Endometrium (tissue), 2 donors: ENCODE data around the gene HMGN3.
"Not testable (repeated sequence)": the region's sequence is repeated elsewhere in the genome, so short reads cannot be mapped to it uniquely, and the experiment has no call there.

ENCODE experiments used
- FAIRE-seq: peaks from 2 replicates; lab custom pipeline; 2012; peaks lifted over from hg19 to GRCh38; lab: Jason Lieb, UNC
- donor health status: control.
- donor health status: control.

HMGN3 gene

GRCh38 chr6:79234150-79235022, at the start of gene HMGN3:
TSS of gene HMGN3 (minus strand) at chr6:79234682.
- peak; percentile 89 for FAIRE-seq

- FAIRE-seq: no peak
These were observed 46.3 kb upstream of the HMGN3 start for GRCh38 chr6:79280756-79281155.

DNA sequence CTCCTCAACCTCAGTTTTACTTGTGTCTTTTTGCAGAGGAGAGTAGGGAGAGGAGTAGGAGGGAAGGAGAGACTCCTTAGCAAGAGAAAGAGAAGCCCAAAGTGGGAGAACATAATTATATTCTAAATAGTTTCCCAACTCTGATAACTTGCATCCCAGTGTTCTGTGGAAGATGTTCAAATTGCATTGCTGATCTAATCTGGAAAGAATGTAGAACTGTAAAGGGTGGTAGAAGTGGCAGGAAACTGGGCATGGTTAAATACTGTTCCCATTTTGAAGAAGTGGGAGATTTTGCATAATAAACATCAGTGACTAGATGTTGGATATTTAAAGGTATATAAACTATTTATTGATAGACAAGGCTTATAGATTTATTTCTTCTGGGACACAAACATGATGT, 42.6 kb upstream of the HMGN3 start:
- FAIRE-seq: no peak

DNA sequence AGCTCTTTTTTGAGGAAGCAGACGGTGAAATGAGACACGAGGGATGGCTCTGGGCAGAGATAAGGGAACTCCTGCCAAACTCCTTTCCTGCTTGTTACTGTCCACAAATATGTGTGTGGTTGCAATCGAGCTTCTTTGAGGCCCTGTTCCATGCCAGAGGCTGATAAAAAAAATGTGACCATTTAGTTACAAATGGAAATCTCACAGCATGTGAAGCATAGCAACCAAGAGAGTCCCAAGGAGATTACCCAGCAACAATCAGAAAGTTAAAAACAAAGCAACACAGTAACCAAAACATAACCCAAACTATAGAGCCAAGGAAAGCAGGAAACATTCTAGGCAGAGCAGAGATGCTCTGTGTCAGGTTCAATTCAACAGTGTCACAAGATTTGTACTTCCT, 35.4 kb upstream of the HMGN3 start:
- no peak for FAIRE-seq

- no peak for FAIRE-seq
These were observed 32.6 kb upstream of the HMGN3 start for GRCh38 chr6:79267128-79267527.

- FAIRE-seq: no peak
These were observed 31.6 kb upstream of the HMGN3 start for GRCh38 chr6:79266051-79266450.

DNA sequence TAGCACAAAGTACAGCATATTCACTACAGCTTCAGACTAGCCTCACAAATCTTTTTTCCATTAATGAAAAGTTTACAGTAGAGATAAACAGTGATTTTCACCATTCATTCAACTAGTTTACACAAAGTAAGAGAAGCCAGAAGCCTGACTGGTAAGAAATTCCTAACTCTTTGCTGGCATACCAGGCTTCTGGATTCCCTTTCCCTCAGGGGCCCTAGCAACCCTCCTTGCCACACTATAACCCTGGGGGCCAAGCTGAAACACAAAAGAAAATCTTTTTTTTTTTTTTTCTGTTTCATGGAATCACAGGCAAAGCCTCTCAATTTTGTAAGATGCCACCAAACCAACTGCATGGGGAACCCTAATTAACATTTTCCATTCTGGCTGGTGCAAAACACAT, 28.9 kb upstream of the HMGN3 start:
- FAIRE-seq: no peak

DNA sequence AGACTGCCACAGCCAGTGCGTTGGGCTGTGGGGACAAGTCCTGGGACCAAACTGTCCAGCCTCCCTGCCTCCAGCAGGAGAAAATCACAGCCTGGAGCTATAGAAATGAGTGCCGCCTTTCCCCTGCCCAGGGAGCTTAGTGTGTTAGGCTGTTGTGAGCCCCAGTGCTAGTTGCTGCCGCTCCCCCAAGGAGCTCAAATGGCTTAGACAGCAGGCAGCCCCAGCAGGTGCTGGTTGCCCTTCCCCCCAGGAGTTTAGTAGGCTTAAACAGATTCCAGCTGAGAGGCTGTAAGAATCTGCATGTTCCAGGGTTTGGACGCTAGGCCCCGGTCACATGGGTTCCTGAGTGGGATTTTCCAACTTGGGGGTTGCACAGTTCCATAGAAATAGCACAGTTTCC, 27.2 kb upstream of the HMGN3 start:
- no peak for FAIRE-seq

DNA sequence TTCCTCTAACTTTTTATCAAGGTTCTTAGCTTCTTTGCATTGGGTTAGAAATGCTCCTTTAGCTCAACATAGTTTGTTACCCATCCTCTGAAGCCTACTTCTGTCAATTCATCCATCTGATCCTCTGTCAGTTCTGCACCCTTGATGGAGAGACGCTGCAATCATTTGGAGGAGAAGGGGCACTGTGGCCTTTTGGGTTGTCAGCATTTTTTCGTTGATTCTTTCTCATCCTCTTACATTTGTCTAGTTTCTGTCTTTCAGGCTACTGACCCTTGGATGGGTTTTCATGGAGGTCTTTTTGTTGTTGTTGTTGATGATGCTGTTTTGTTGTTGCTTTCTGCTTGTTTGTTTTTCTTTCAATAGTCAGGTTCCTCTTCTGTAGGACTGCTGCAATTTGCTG, 26.3 kb upstream of the HMGN3 start:
- no peak for FAIRE-seq

DNA sequence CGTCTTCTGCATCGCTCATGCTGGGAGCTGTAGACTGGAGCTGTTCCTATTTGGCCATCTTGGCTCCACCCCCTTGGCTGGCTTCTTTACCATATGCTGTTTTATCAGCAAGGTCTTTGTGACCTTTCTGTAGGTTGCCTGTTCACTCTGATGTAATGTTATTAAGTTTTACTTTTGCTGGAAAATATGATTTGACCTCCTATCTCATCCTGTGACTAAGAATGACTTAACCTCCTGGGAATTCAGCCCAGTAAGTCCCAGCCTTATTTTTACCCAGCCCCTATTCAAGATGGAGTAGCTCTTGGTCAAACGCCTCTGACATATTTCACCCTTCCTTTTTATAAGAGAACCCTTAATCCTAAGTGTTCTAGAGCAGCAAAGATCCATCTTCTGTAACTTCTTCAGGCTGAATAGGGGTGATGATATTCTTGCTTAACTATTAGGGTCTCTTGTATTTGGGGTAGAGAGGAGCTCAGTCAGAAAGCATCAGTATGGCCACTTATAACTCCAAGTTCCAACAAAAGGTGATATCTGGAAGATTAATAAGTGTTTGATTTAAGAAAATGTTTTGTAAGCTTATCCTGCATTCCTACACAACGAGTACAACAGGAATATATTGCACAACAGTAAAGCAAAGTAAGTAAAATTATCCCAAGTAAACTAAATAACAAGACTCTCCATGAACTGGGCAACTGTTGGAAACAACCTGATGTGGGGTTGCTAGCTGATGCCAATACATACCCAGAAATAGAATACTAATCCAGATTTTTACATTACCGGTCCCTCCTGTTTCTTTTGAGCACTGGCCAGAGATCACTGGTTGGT, 23.1 kb upstream of the HMGN3 start:
- no peak for FAIRE-seq

GRCh38 chr6:79256770-79257169, 22.3 kb upstream of the HMGN3 start:
- not testable (repeated sequence) for FAIRE-seq

DNA sequence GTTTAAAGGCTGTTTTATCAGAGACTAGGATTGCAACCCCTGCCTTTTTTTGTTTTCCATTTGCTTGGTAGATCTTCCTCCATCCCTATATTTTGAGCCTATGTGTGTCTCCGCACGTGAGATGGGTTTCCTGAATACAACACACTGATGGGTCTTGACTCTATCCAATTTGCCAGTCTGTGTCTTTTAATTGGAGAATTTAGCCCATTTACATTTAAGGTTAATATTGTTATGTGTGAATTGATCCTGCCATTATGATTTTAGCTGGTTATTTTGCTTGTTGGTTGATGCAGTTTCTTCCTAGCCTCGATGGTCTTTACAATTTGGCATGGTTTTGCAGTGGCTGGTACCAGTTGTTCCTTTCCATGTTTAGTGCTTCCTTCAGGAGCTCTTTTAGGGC, 20.6 kb upstream of the HMGN3 start:
- not testable (repeated sequence) for FAIRE-seq

DNA sequence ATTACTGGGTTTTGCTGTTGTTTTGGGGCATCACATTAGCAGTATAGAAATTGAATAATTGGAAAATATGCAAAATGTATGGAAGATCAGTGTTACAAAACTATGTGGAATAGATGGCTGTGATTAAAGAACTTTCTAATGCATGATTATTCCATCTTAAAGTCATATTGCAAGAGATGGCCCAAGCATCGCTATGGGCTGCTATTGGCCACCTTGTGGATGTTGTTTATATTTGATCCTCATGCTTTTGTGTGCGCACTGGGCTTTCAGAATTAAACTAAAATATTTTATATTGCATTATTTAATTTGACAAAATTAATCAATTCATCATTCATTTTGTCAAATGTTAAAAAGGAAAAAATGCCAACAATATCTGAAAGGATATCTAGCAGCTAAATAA, 16.1 kb upstream of the HMGN3 start:
- no peak for FAIRE-seq

- FAIRE-seq: no peak
These were observed 15.6 kb upstream of the HMGN3 start for GRCh38 chr6:79250107-79250514.

- FAIRE-seq: no peak
These were observed 14.7 kb upstream of the HMGN3 start for GRCh38 chr6:79249136-79249535.

- no peak for FAIRE-seq
These were observed 12.4 kb upstream of the HMGN3 start for GRCh38 chr6:79246891-79247290.

GRCh38 chr6:79241228-79241627, 6.7 kb upstream of the HMGN3 start:
- no peak for FAIRE-seq

DNA sequence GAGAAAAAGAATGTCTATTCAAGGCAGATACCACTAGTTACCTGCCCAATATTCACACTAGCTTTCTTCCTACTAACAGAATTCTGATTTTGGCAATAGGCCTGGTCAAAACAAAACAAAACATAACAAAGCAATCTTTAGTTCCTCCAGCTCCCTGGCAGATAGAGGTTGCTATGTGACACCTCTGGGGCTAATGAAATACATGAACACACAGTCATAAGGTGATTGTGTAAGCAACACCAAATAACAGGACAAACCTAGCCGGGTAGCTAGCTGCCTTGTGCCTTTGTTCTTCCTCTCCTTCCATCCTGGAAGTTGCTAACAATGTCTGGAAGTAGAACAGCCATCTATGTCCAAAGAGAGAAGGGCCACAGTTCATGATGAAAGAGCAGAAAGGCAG, 6.0 kb upstream of the HMGN3 start:
- FAIRE-seq: no peak

GRCh38 chr6:79239536-79240168, 5.2 kb upstream of the HMGN3 start:
- FAIRE-seq: no peak

- FAIRE-seq: no peak
These were observed 4.4 kb upstream of the HMGN3 start for GRCh38 chr6:79238919-79239318.

DNA sequence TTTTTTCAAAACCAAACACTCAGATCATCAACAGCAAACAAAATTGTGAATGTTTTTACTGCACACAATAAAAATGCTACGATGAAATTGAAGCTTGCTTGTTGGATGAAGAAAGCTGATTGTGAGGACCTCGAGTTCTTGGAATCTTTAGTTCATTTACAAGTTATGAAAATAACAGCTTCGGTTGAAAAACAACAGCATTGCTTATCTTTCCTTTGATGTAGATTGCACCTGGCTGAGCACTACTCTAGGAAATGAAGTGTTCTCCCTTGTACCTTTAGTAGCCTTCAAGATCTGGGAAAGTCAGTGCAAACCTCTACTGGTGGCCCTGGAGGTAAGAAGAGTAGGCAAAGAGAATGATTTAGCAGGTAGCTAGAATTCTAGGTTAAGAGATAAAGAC, 2.2 kb upstream of the HMGN3 start:
- no peak for FAIRE-seq

GRCh38 chr6:79233611-79234149, 802 bp downstream of the HMGN3 start:
- FAIRE-seq: no peak
